ENCODE measurements around the gene OGDHL.
"Not testable (repeated sequence)": the region's sequence is repeated elsewhere in the genome, so short reads cannot be mapped to it uniquely, and the experiment has no call there.

The OGDHL gene

DNA sequence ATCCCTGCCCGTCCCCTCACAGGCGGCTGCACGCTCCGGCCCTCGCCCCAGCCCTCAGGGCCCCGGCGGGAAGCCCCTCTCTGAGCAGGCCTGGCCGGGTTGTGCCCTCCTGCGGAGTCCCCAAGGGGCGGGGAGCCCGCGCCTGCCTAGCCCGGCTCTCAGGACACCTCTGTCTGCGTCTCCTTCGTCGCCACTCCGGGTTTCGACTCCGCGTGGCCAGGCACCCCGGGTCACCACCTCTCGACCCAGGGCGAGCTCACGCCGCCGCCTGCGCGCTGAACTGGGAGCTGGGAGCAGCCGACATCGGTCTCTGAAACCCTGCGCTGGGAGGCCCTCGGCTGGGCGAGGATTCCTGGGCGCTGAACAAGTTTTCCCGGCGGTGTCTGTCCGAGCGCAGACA, 6.2 kb upstream of the OGDHL start:
- DNase-seq (no peak), ATAC-seq (replicated peaks) (no peak)
- H3K27me3 Mint-ChIP-seq: peaks cover 49 to 75% of the 10 kb centered on the region in 2 donors
- H3K27ac Mint-ChIP-seq: no peak overlapping the region
- no peaks in the 10 kb centered on the region for H3K36me3 Mint-ChIP-seq (ENCODE audit: insufficient read depth)
- H3K9me3 Mint-ChIP-seq: no peaks in the 10 kb centered on the region
- H3K4me1 Mint-ChIP-seq (ENCODE audit: low read depth in 2 of 2): peaks cover 0 to 3% of the 10 kb centered on the region in 2 donors
- H3K4me3 Mint-ChIP-seq: no peak overlapping the region

DNA sequence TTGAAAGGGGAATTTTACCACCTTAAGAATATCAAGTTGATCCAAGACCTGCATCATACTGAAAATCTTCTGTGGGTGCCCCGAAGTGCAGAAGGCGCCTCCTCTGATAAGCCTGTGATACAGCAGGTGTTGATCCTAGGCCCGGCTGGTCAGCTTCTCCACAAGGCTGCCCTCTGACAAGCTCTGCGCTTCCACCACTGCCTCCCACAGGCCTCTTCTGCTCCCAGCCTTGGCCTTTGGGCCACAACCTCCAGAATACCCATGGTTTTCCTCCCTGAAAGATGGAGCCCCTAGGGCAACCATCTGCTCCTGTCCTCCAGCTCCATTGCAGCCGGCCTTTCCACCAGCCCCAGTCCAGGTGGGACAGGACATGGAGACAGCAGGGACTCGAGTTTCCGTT, 5.6 kb upstream of the OGDHL start:
- Mint-ChIP-seq H3K27ac (no peak overlapping the region), H3K27me3 (peaks cover 51 to 76% of the 10 kb centered on the region in 2 donors), H3K4me1 (ENCODE audit: low read depth in 2 of 2) (peaks cover 3 to 4% of the 10 kb centered on the region in 2 donors), H3K4me3 (no peak overlapping the region), H3K36me3 (ENCODE audit: insufficient read depth) (no peaks in the 10 kb centered on the region), H3K9me3 (no peaks in the 10 kb centered on the region)
- no peak for DNase-seq
- ATAC-seq (replicated peaks): no peak

DNA sequence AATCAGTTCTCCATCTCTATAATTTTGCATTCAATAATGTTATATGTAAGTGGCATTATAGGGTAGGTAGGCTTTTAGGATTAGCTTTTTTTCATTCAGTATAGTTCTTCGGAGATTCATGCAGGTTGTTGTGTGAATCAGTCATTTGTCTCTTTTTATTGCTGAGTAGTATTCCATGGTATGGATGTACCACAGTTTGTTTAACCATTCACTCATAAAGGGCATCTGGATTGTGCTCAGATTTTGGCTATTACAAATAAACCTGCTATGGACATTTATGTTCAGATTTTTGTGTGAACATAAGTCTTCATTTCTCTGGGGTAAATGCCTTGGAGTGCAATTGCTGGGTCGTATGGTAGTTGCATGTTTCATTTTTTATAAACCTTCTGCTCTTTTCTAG, 4.4 kb upstream of the OGDHL start:
- peaks cover 5 to 8% of the 10 kb centered on the region in 2 donors for H3K4me1 Mint-ChIP-seq (ENCODE audit: low read depth in 2 of 2)
- H3K27me3 Mint-ChIP-seq: peaks cover 48 to 69% of the 10 kb centered on the region in 2 donors
- no peak overlapping the region for H3K27ac Mint-ChIP-seq

DNA sequence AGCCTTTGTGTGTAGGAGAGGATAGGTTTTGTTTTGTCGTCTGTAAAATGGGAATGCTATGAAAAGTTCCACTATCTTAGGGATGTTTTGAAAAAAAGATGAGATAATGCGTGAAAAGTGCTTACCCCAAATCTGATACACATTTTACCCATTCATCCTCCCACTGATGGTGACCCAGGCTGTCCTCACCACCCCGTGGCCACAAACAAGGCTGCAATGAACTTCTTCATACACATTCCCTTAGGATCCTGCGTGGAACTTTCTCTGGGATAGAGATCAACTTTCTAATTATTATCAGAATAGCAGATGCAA, 399 bp upstream of the OGDHL start:
- Mint-ChIP-seq H3K4me3 (peak overlapping the region; percentile 54 to 57), H3K36me3 (ENCODE audit: insufficient read depth) (no peaks in the 10 kb centered on the region), H3K9me3 (no peaks in the 10 kb centered on the region), H3K27ac (no peak overlapping the region), H3K4me1 (ENCODE audit: low read depth in 2 of 2) (peaks cover 6 to 8% of the 10 kb centered on the region in 2 donors), H3K27me3 (peaks cover 54 to 72% of the 10 kb centered on the region in 2 donors)
- ATAC-seq (replicated peaks) (no peak), DNase-seq (no peak)

More for the DNA sequence above, 4.4 kb upstream of the OGDHL start:
- ATAC-seq (replicated peaks) (no peak), DNase-seq (no peak)
- H3K9me3 Mint-ChIP-seq: no peaks in the 10 kb centered on the region
- no peak overlapping the region for H3K4me3 Mint-ChIP-seq
- no peaks in the 10 kb centered on the region for H3K36me3 Mint-ChIP-seq (ENCODE audit: insufficient read depth)

DNA sequence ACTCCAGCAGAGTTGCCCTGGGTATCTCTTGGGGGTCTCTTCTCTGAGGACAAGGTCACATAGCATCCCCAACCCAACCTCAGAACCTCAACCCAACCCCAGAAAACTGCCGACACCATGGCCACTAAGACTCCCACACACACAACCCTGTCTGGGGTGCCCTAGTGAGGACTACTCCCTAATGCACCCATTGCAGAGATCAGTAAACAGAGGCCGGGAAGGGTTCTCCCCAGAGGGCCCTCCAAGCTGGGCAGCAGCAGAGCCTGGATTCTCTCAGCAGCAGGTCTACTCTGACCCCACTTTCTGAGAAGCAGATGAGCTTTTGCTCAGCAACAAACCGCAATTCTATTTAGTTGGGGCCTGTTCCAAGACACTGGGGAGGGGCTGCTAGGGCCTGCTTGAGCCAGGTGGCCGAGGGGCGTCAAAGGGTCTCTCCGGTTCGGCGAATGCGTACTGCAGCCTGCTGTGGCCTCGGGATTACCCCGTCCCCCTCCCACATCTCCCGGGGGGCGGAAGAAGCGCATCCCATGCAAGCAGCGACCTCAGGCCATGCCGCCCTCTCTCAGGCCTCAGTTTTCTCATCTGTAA, 828 bp downstream of the OGDHL start:
- H3K9me3 Mint-ChIP-seq: no peaks in the 10 kb centered on the region
- H3K4me1 Mint-ChIP-seq (ENCODE audit: low read depth in 2 of 2): peaks cover 6 to 8% of the 10 kb centered on the region in 2 donors
- H3K4me3 Mint-ChIP-seq: peak overlapping the region in 1 of 2 donors; percentile 25
- DNase-seq (no peak), ATAC-seq (replicated peaks) (no peak)
- H3K27me3 Mint-ChIP-seq: peaks cover 46 to 69% of the 10 kb centered on the region in 2 donors
- H3K36me3 Mint-ChIP-seq (ENCODE audit: insufficient read depth): no peaks in the 10 kb centered on the region
- no peak overlapping the region for H3K27ac Mint-ChIP-seq

DNA sequence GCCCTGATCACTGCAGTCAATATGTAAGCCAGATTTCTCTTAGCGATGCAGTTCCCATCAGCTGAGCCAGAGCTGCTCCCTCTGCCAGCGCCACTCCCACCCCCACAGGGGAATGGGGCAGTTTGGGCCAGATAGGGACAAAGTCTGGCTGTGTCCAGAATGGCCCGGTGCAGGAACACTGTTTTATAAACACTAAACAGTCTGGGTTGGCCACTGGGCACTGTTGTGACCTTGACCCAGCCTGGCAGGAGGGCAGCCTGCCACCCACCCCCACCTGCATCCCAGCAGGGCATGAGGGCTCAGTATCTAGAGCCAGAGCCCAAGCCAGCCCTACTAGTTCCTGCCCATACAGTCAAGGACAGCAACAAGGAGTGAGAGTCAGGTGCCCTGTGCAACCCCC, 1.3 kb downstream of the OGDHL start:
- no peak for DNase-seq
- H3K36me3 Mint-ChIP-seq (ENCODE audit: insufficient read depth): no peaks in the 10 kb centered on the region
- peaks cover 48 to 70% of the 10 kb centered on the region in 2 donors for H3K27me3 Mint-ChIP-seq
- H3K27ac Mint-ChIP-seq: no peak overlapping the region
- H3K9me3 Mint-ChIP-seq: no peaks in the 10 kb centered on the region
- H3K4me3 Mint-ChIP-seq: peak overlapping the region in 1 of 2 donors; percentile 25
- peaks cover 6 to 8% of the 10 kb centered on the region in 2 donors for H3K4me1 Mint-ChIP-seq (ENCODE audit: low read depth in 2 of 2)
- ATAC-seq (replicated peaks): no peak

DNA sequence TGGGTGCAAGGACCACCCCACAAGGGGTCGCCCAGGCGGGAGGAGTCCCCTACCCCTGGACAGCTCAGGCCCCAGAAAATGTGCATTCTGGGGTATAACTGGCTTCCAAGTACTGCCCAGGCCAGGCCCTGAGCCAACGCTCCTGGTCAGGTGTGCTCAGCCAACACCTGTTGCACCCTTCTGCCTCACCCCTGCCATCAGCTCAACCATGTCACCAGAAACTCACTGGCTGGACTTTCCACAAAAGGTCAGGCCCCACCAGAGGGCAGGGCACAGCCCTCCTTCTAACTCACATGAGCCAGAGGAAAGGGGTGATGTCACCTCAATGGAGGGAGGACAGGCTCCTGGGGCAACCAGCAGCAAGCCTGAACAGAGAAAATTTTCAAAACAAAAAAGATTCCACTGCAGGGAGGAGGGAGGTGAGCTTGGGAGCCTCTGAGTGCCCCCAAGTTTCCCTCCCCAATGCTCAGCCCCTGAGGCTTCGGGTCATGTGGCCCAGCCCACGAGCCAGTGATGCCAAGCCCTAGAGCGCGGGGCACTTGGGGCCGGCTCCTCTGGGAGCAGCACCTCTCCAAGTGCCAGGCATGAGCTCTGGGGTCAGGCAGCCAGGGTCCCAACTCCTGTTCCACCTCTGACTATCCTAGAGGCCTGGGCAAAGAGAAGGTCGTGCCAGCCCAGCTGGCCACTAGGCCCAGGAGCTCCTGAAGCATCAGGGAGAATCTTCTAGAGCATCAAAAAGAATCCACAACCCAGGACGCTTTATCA, 2.2 kb downstream of the OGDHL start:
- H3K27ac Mint-ChIP-seq: no peak overlapping the region
- ATAC-seq (replicated peaks) (no peak), DNase-seq (no peak)
- peaks cover 6 to 8% of the 10 kb centered on the region in 2 donors for H3K4me1 Mint-ChIP-seq (ENCODE audit: low read depth in 2 of 2)
- H3K4me3 Mint-ChIP-seq: no peak overlapping the region
- H3K36me3 Mint-ChIP-seq (ENCODE audit: insufficient read depth): no peaks in the 10 kb centered on the region
- peaks cover 50 to 72% of the 10 kb centered on the region in 2 donors for H3K27me3 Mint-ChIP-seq
- no peaks in the 10 kb centered on the region for H3K9me3 Mint-ChIP-seq

DNA sequence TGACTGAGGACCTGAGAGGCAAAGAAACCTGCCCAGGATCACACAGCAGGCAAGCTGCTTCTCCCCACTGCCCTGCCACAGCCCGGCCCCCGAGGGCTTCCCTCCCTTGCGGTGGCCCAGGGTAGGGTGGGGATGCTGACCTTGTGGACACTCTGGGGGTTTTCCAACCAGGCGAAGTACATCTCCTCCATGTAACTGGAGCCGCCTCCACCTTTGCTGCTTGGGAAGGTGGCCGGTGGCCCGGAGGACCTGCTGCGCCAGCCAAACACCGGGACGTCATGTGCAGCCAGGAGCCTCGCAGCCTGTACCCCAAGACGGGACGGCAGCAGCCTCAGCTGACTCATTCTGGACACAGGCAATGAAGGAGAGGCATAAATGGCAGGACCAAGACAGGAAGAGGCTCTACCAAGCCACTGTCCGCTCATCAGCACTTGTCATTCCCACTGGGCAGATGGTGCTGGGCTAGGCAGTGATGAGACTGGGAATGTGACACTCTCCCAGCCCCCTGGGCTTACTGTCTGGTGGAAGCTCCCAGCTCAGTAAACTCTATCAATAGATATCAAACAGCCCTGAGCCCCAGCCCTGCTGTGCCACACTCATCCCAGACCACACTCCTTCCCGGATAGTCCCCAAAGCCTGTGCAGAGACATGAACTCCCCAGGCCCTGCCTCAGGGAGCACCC, 3.7 kb downstream of the OGDHL start:
- H3K27ac Mint-ChIP-seq: no peak overlapping the region
- no peaks in the 10 kb centered on the region for H3K9me3 Mint-ChIP-seq
- no peaks in the 10 kb centered on the region for H3K36me3 Mint-ChIP-seq (ENCODE audit: insufficient read depth)
- H3K4me3 Mint-ChIP-seq: no peak overlapping the region
- no peak for ATAC-seq (replicated peaks)
- peaks cover 44 to 66% of the 10 kb centered on the region in 2 donors for H3K27me3 Mint-ChIP-seq
- no peak for DNase-seq
- H3K4me1 Mint-ChIP-seq (ENCODE audit: low read depth in 2 of 2): peaks cover 6 to 8% of the 10 kb centered on the region in 2 donors

DNA sequence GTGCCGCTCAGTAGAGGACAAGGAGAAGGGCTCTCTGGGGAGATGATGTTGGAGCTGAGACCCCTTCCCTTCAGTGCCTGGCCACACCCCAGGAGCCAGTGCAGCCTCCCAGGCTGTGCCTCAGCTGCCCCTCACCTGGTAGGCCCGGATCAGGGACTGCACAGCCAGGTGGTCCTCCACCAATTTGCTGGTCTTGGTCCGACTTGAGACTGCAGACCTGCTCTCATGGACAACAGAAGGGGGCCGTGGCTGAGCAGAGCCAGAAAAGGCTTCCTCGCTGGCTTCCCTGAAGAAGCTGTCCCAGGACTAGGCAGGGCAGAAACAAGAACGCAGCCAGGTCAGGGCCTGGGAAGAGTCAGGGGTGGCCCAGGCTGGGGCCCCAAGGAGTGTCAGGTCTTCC, 5.5 kb downstream of the OGDHL start:
- Mint-ChIP-seq H3K4me1 (ENCODE audit: low read depth in 2 of 2) (peaks cover 0 to 4% of the 10 kb centered on the region in 2 donors), H3K9me3 (no peaks in the 10 kb centered on the region), H3K4me3 (no peak overlapping the region), H3K27me3 (peaks cover 43 to 66% of the 10 kb centered on the region in 2 donors), H3K36me3 (ENCODE audit: insufficient read depth) (no peaks in the 10 kb centered on the region), H3K27ac (no peak overlapping the region)
- DNase-seq (no peak), ATAC-seq (replicated peaks) (no peak)

DNA sequence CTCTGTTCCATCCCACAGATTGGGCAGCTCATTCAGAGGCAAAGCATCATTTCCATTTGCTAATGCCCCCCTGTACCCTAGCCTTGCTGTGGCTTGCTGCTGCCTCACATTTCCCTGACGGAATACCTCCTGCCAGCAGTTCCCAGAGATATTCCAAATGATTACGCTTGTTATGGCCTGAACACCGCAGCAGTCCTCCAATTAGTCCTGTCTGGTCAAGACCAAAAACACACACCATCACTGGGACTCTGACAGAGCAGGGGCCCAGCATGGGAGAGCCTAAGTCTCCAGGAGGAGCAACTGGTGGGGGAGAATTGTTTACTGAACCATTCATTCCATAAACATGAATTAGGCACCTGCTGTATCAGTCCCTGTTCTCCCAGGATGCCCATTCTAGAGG, 6.1 kb downstream of the OGDHL start:
- Mint-ChIP-seq H3K9me3 (no peaks in the 10 kb centered on the region), H3K27me3 (peaks cover 45 to 67% of the 10 kb centered on the region in 2 donors), H3K27ac (no peak overlapping the region), H3K4me3 (no peak overlapping the region), H3K36me3 (ENCODE audit: insufficient read depth) (no peaks in the 10 kb centered on the region), H3K4me1 (ENCODE audit: low read depth in 2 of 2) (peaks cover 0 to under 1% of the 10 kb centered on the region in 2 donors)
- no peak for ATAC-seq (replicated peaks)
- DNase-seq: no peak

DNA sequence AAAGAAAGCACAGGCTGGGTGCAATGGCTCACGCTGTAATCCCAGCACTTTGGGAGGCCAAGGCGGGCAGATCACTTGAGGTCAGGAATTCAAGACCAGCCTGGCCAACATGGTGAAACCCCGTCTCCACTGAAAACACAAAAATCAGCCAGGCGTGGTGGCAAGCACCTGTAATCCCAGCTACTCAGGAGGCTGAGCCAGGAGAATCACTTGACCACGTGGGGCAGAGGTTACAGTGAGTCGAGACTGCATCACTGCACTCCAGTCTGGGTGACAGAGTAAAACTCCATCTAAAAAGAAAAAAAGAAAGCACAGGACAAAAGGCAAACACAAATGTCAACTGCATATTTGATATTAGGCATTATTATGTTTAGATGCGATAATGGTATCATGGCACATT, 7.2 kb downstream of the OGDHL start:
- ATAC-seq (replicated peaks); H3K4me1 Mint-ChIP-seq (ENCODE audit: low read depth in 2 of 2): not testable (repeated sequence)
- H3K27me3 Mint-ChIP-seq: peaks cover 49 to 69% of the 10 kb centered on the region in 2 donors

DNA sequence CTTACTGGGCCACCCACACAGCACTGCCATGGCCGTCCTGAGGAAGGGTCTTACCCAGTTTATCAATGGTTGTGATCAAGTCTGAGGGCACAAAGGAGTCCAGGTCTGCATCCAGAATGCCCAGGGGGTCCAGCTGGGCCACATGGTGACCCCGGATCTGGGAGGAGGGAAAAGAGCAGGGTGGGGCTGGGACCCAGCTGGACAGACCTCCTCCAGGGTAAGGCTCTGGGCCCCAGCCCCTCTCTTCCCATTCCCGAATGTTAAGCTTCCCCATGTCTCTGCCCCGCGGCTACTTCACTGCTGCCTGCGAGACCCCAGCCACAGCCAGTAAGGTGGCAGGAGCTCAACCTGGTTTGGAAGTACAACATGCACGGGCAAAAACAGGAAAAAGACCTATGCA, 9.5 kb downstream of the OGDHL start:
- Mint-ChIP-seq H3K4me3 (no peak overlapping the region), H3K27ac (no peak overlapping the region), H3K36me3 (ENCODE audit: insufficient read depth) (no peaks in the 10 kb centered on the region), H3K4me1 (ENCODE audit: low read depth in 2 of 2) (no peaks in the 10 kb centered on the region), H3K27me3 (peaks cover 30 to 51% of the 10 kb centered on the region in 2 donors), H3K9me3 (no peaks in the 10 kb centered on the region)
- DNase-seq (no peak), ATAC-seq (replicated peaks) (no peak)

More for the DNA sequence above, 7.2 kb downstream of the OGDHL start:
- H3K27ac Mint-ChIP-seq; DNase-seq; H3K4me3 Mint-ChIP-seq; H3K36me3 Mint-ChIP-seq (ENCODE audit: insufficient read depth); H3K9me3 Mint-ChIP-seq: not testable (repeated sequence)

DNA sequence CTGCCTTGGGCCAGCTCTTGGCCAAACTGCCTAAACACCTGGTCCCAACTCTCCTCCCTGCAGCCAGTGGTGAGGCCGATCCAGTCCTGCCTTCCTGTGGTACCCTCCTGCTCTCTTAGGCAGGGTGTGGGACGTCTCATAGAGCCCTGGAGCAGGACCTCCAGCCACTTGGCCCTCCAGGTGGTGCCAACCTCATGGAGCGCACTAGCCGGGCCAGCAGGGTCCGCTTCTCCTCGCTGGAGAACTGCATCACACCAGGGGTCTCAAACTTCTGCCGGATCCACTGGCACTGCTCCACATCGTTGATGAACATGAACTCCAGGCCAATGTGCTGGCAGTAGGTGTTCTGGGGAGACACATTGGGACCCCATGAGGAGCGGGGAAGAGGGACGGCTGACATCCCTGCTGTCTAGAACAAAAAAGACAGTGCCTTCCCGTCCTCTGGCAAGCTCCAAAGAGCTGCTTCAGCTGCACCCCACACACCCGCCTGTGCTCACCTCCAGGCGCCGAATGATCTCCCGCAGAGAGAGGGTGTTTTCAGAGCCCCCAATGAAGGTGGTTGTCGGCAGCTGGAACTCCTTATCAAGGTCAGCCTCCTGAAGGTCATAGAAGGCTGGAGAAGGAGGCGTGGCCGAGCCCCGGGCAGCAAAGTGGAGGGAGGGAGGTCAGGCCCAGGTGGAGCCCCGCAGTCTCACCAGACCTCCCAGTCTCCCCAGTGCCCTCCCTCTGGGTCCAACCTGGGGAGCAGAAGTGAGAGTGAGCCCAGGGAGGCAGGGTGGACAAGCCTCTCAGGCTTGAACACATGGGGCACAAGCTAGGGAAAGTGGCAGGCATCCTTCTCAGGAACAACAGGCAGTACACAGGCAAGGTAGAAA, 10.2 kb downstream of the OGDHL start:
- no peaks in the 10 kb centered on the region for H3K4me1 Mint-ChIP-seq (ENCODE audit: low read depth in 2 of 2)
- no peak overlapping the region for H3K27ac Mint-ChIP-seq
- no peak for DNase-seq
- H3K27me3 Mint-ChIP-seq: peaks cover 26 to 53% of the 10 kb centered on the region in 2 donors
- no peaks in the 10 kb centered on the region for H3K9me3 Mint-ChIP-seq
- H3K4me3 Mint-ChIP-seq: no peak overlapping the region
- H3K36me3 Mint-ChIP-seq (ENCODE audit: insufficient read depth): no peaks in the 10 kb centered on the region
- ATAC-seq (replicated peaks): no peak
